ENCODE data around the gene DRICH1. TPM values are rescaled to one million over a fixed set of nuclear protein-coding genes. Genes with fewer than 3 reads are reported as not detected.

The DRICH1 gene
- total and polyA plus RNA-seq, 2 of the 8 experiments (the other 6 are each of a cell fraction or from before 2014, with no cell fraction given): 0.21 to 0.28 TPM

GRCh38 chr22:23578306-23578705 lies 53.8 kb downstream of the DRICH1 start:
- H3K4me1 ChIP-seq (replicated peaks in 1 of 4; ENCODE audit: control insufficient read depth in 3 of 4, insufficient read depth in 4 of 4, low read length in 3 of 4): no peaks in the 10 kb centered on the region
- H4K20me1 ChIP-seq (replicated peaks in 1 of 2; ENCODE audit: control insufficient read depth in 1 of 2, insufficient read depth in 2 of 2, low read length in 2 of 2): no peaks in the 10 kb centered on the region
- ChIA-PET CTCF (ENCODE audit: partially characterized antibody) (interaction anchor here (0.7 to 2.5 kb wide), 4 partner anchors 10 to 619 kb away, joined by 3 to 11 read pairs (median 4); no protein-coding TSS in a partner anchor), POLR2A (ENCODE audit: partially characterized antibody) (no interaction called here)
- FAIRE-seq (no peak), DNase-seq (ENCODE audit: low read depth in 1 of 2, low spot score in 2 of 2) (no peak)
- H3K23ac ChIP-seq (ENCODE audit: insufficient read length): no peak overlapping the region
- H4K5ac ChIP-seq (ENCODE audit: insufficient read length, low read depth, low read length): no peak overlapping the region
- no peak overlapping the region for H3K14ac ChIP-seq (ENCODE audit: insufficient read length)
- H2BK15ac ChIP-seq (ENCODE audit: low read length): no peak overlapping the region
- no peak overlapping the region for H4K91ac ChIP-seq (replicated peaks; ENCODE audit: insufficient read length, low read length)
- H3K79me2 ChIP-seq (ENCODE audit: control insufficient read depth in 1 of 2, insufficient read depth in 2 of 2, low read length in 2 of 2): no peaks in the 10 kb centered on the region
- no peak overlapping the region for H4K8ac ChIP-seq (ENCODE audit: extremely low read depth, insufficient read depth, low read length)
- H3K36me3 ChIP-seq (ENCODE audit: control insufficient read depth in 2 of 4, insufficient read depth in 4 of 4, low read length in 3 of 4): no peaks in the 10 kb centered on the region
- H3K9me3 ChIP-seq (ENCODE audit: insufficient read depth in 2 of 2, low read depth in 1 of 2, low read length in 1 of 2): no peaks in the 10 kb centered on the region
- H2BK120ac ChIP-seq (replicated peaks; ENCODE audit: low read depth, low read length): no peak overlapping the region
- no peak overlapping the region for H2AFZ ChIP-seq (ENCODE audit: low read length)
- no peak overlapping the region for H3K18ac ChIP-seq (ENCODE audit: extremely low read depth, low read length)
- no peaks in the 10 kb centered on the region for H3K27me3 ChIP-seq (replicated peaks in 1 of 4; ENCODE audit: control insufficient read depth in 3 of 4, extremely low read depth in 1 of 4, insufficient read depth in 3 of 4, low read length in 3 of 4)
- no peak overlapping the region for H2BK12ac ChIP-seq (ENCODE audit: low read depth, low read length)
- no peak overlapping the region for H3K4me3 ChIP-seq (ENCODE audit: extremely low read depth in 1 of 4, insufficient read depth in 2 of 4, low read depth in 3 of 4, low read length in 4 of 4)
- no peak overlapping the region for H2BK5ac ChIP-seq (ENCODE audit: low read depth, low read length)
- TF ChIP-seq KDM4A (IDR thresholded peaks at IDR 0.05; ENCODE audit: low read depth, low read length, severe bottlenecking): no peak
- TF ChIP-seq SUZ12 (IDR thresholded peaks at IDR 0.05; ENCODE audit: low read length): no peak
- H3K4ac ChIP-seq (replicated peaks; ENCODE audit: insufficient read length, low read depth, low read length): no peak overlapping the region
- no peaks in the 10 kb centered on the region; the same call in 1 of the 2 replicates for H3K23me2 ChIP-seq (ENCODE audit: low read depth, low read length)
- H3K79me1 ChIP-seq (ENCODE audit: low read depth, low read length): no peaks in the 10 kb centered on the region
- no peak overlapping the region for H2BK20ac ChIP-seq (ENCODE audit: low read length)
- H3K27ac ChIP-seq (ENCODE audit: low read depth, low read length): no peak overlapping the region
- H3K56ac ChIP-seq (replicated peaks; ENCODE audit: insufficient read length, low read depth, low read length): no peak overlapping the region
- H3K9ac ChIP-seq (replicated peaks in 1 of 4; ENCODE audit: extremely low read depth in 1 of 4, low read depth in 3 of 4, low read length in 3 of 4): no peak overlapping the region
- no peak overlapping the region for H2AK5ac ChIP-seq (ENCODE audit: low read depth, low read length)
- WGBS, 2 experiments (ENCODE audit: extremely low coverage in 1 of 2, insufficient coverage in 1 of 2, insufficient read length in 1 of 2, insufficient replicate concordance in 2 of 2, low coverage in 1 of 2, low lambda C conversion rate in 2 of 2, missing lambda C conversion rate in 1 of 2): 86% methylated on average over 11 of the region's 11 CpGs; no CpG with 5 or more reads in 1 of the 2 experiments
- no peak overlapping the region for H3K4me2 ChIP-seq (ENCODE audit: insufficient read depth in 1 of 2, low read depth in 2 of 2, low read length in 2 of 2)

All from H1 (cell line).